ENCODE results near the gene BLOC1S5. TPM values are rescaled to one million over a fixed set of nuclear protein-coding genes. Genes with fewer than 3 reads are reported as not detected.
A peak's percentile ranks its signal among the peaks of the same experiment; 100 is the strongest.

Gene BLOC1S5
- total and polyA plus RNA-seq, 2 of the 13 experiments (the other 11 are each of a cell fraction or from before 2014, with no cell fraction given), result 10.5 to 41.5 TPM

DNA sequence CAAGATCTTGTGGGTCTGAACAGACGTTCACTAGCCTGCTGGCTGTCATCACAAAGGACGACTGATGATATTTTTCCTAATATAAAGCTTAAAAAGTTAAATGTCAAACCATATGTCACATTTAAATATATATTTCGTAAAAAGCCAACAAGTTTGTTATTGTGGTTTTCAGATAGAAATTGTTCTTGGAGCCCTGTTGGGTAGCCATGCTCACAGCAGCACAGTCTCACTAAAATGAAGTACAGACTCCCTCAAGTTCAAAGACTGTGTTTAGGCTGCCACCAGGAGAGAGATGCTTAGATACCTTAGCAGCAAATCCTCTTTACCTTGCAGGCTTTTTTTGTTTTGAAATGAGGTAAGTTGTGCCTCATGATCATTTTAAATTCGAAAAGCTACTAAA lies 20.4 kb upstream of the BLOC1S5 start (continued):
- no peak for TF ChIP-seq SRSF4 (IDR thresholded peaks at IDR 0.05; ENCODE audit: low read depth, low read length, poor library complexity, severe bottlenecking)

- peak overlapping the region; percentile 85 for H3K27ac ChIP-seq (ENCODE audit: extremely low read length, insufficient read depth, low read length)
- in situ Hi-C loops (cut with HindIII; ENCODE audit: extremely low pct_ligation_motif_present, low pct_unique_long_range_greater_than_20kb) (no loop called here), intact Hi-C loops (cut with micrococcal nuclease; ENCODE audit: unreplicated experiment) (no loop called here)
- no peak for DNase-seq (ENCODE audit: low spot score)
- ChIA-PET POLR2A (interaction anchor here (1.4 to 2.4 kb wide), 3 partner anchors 18 to 19 kb away, joined by 4 to 72 read pairs (median 10); partner anchors contain the start of genes BLOC1S5 and EEF1E1), CTCF (ENCODE audit: low intra/inter-chr PET ratio, low total read pairs) (no interaction called here)
- ATAC-seq, result no peak
- no peak overlapping the region for H2AFZ ChIP-seq (ENCODE audit: low read length)
- no peaks in the 10 kb centered on the region for H3K9me3 ChIP-seq (ENCODE audit: low read length)
- no peaks in the 10 kb centered on the region for H3K27me3 ChIP-seq (ENCODE audit: control insufficient read depth in 1 of 2, insufficient read depth in 2 of 2, low read length in 2 of 2)
- no peak for FAIRE-seq
- peak overlapping the region; percentile 9; the same call in 1 of the 2 replicates for H3K4me2 ChIP-seq (ENCODE audit: low read depth, low read length)
- no peak overlapping the region; the same call in 1 of the 2 replicates for H3K9ac ChIP-seq (ENCODE audit: insufficient read depth, low read depth, low read length)
- H3K36me3 ChIP-seq (replicated peaks in 1 of 2; ENCODE audit: control insufficient read depth in 1 of 2, insufficient read depth in 2 of 2, low read length in 2 of 2), result peaks cover 10 to 30% of the 10 kb centered on the region in 2 experiments
- H4K20me1 ChIP-seq (ENCODE audit: insufficient read depth, low read length), result no peaks in the 10 kb centered on the region
- H3K4me1 ChIP-seq (ENCODE audit: insufficient read depth, low read length), result peaks cover 76% of the 10 kb centered on the region
- H3K4me3 ChIP-seq (replicated peaks in 1 of 3; ENCODE audit: insufficient read depth in 1 of 3, low read depth in 2 of 3, low read length in 3 of 3), result no peak overlapping the region
- BruUV-seq (replicated peaks), result TSS peak; percentile 2
- H3K79me2 ChIP-seq (ENCODE audit: insufficient read depth, low read length), result peaks cover 34% of the 10 kb centered on the region
- 55% methylated on average over 11 of the region's 11 CpGs for WGBS (ENCODE audit: low lambda C conversion rate)
- TF ChIP-seq ZNF180 (CRISPR knock-in tag; IDR thresholded peaks at IDR 0.05; ENCODE audit: borderline replicate concordance, low read depth) (no peak), ARHGAP35 (CRISPR knock-in tag; IDR thresholded peaks at IDR 0.05; ENCODE audit: borderline replicate concordance) (no peak), ZNF430 (CRISPR knock-in tag; IDR thresholded peaks at IDR 0.05) (no peak), SKI (IDR thresholded peaks at IDR 0.05; ENCODE audit: partially characterized antibody) (no peak), TEAD3 (CRISPR knock-in tag; optimal IDR thresholded peaks at IDR 0.05; ENCODE audit: borderline replicate concordance) (peak; percentile 18), ZNF558 (CRISPR knock-in tag; IDR thresholded peaks at IDR 0.05; ENCODE audit: borderline replicate concordance) (no peak)
- TF ChIP-seq, protein P1, sequence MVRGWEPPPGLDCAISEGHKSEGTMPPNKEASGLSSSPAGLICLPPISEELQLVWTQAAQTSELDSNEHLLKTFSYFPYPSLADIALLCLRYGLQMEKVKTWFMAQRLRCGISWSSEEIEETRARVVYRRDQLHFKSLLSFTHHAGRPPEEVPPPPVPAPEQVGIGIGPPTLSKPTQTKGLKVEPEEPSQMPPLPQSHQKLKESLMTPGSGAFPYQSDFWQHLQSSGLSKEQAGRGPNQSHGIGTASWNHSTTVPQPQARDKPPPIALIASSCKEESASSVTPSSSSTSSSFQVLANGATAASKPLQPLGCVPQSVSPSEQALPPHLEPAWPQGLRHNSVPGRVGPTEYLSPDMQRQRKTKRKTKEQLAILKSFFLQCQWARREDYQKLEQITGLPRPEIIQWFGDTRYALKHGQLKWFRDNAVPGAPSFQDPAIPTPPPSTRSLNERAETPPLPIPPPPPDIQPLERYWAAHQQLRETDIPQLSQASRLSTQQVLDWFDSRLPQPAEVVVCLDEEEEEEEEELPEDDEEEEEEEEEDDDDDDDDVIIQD (CRISPR knock-in tag; IDR thresholded peaks at IDR 0.05; ENCODE audit: low read depth), result no peak
- TF ChIP-seq, protein P2, sequence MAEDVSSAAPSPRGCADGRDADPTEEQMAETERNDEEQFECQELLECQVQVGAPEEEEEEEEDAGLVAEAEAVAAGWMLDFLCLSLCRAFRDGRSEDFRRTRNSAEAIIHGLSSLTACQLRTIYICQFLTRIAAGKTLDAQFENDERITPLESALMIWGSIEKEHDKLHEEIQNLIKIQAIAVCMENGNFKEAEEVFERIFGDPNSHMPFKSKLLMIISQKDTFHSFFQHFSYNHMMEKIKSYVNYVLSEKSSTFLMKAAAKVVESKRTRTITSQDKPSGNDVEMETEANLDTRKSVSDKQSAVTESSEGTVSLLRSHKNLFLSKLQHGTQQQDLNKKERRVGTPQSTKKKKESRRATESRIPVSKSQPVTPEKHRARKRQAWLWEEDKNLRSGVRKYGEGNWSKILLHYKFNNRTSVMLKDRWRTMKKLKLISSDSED (CRISPR knock-in tag; IDR thresholded peaks at IDR 0.05), result no peak
- TF ChIP-seq, protein P3, sequence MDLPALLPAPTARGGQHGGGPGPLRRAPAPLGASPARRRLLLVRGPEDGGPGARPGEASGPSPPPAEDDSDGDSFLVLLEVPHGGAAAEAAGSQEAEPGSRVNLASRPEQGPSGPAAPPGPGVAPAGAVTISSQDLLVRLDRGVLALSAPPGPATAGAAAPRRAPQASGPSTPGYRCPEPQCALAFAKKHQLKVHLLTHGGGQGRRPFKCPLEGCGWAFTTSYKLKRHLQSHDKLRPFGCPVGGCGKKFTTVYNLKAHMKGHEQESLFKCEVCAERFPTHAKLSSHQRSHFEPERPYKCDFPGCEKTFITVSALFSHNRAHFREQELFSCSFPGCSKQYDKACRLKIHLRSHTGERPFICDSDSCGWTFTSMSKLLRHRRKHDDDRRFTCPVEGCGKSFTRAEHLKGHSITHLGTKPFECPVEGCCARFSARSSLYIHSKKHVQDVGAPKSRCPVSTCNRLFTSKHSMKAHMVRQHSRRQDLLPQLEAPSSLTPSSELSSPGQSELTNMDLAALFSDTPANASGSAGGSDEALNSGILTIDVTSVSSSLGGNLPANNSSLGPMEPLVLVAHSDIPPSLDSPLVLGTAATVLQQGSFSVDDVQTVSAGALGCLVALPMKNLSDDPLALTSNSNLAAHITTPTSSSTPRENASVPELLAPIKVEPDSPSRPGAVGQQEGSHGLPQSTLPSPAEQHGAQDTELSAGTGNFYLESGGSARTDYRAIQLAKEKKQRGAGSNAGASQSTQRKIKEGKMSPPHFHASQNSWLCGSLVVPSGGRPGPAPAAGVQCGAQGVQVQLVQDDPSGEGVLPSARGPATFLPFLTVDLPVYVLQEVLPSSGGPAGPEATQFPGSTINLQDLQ (CRISPR knock-in tag; IDR thresholded peaks at IDR 0.05), result no peak
- TF ChIP-seq, protein P4, sequence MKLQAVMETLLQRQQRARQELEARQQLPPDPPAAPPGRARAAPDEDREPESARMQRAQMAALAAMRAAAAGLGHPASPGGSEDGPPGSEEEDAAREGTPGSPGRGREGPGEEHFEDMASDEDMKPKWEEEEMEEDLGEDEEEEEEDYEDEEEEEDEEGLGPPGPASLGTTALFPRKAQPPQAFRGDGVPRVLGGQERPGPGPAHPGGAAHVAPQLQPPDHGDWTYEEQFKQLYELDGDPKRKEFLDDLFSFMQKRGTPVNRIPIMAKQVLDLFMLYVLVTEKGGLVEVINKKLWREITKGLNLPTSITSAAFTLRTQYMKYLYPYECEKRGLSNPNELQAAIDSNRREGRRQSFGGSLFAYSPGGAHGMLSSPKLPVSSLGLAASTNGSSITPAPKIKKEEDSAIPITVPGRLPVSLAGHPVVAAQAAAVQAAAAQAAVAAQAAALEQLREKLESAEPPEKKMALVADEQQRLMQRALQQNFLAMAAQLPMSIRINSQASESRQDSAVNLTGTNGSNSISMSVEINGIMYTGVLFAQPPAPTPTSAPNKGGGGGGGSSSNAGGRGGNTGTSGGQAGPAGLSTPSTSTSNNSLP (IDR thresholded peaks at IDR 0.05; ENCODE audit: low read depth, low read length), result 0 out of 2 replicates have a peak, but pooled peaks have one; percentile 37
- TF ChIP-seq, protein P5, sequence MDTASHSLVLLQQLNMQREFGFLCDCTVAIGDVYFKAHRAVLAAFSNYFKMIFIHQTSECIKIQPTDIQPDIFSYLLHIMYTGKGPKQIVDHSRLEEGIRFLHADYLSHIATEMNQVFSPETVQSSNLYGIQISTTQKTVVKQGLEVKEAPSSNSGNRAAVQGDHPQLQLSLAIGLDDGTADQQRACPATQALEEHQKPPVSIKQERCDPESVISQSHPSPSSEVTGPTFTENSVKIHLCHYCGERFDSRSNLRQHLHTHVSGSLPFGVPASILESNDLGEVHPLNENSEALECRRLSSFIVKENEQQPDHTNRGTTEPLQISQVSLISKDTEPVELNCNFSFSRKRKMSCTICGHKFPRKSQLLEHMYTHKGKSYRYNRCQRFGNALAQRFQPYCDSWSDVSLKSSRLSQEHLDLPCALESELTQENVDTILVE (CRISPR knock-in tag; IDR thresholded peaks at IDR 0.05), result no peak
Observed at GRCh38 chr6:8082954-8083858, 19.0 kb upstream of the BLOC1S5 start.
